A673 (cell line): Measurements from ENCODE around the gene PLA2G4F.

Experiments used
- CTCF ChIP-seq: fragments of 300-800, 200-600 bp; sonication (generic); conservative IDR thresholded peaks from 2 replicates; pipeline ENCODE4 v1.5.1; 2017; ENCODE audit warnings: low read depth, mild to moderate bottlenecking, antibody characterized with exemption, low read length, moderate library complexity, mixed read lengths
- EZH2 ChIP-seq: fragments of 200-600 bp; sonication (generic); IDR thresholded peaks from 2 replicates; pipeline ENCODE4 v1.6.1; 2017; ENCODE audit warnings: borderline replicate concordance, low read depth, mild to moderate bottlenecking, mixed read lengths, antibody characterized with exemption, low read length; ENCODE audit not compliant: poor library complexity, severe bottlenecking

- TF ChIP-seq CTCF (no peak), EZH2 (no peak)
Measured at GRCh38 chr15:42194513-42194912, 38.1 kb upstream of the PLA2G4F start.
